ACHN (cell line): ENCODE results near the gene TMTC2.

Experiments
- DNase-seq: peaks from one replicate; pipeline ENCODE4 v3.0.0-alpha.2; 2015
- in situ Hi-C: cut with HindIII; loops from 2 replicates; pipeline ENCODE4 v1.10.0; 2017; ENCODE audit warnings: low sequenced_read_pairs, low pct_ligation_motif_present, low pct_unique_long_range_greater_than_20kb

Gene TMTC2

GRCh38 chr12:82858534-82858917, 171.8 kb downstream of the TMTC2 start:
- DNase-seq, result no peak
- in situ Hi-C loops, result no loop called here

- DNase-seq, result no peak
- in situ Hi-C loops, result no loop called here
Observed at GRCh38 chr12:82862069-82862841, 175.5 kb downstream of the TMTC2 start.

GRCh38 chr12:82862876-82863649, 176.4 kb downstream of the TMTC2 start:
- no peak for DNase-seq
- in situ Hi-C loops, result no loop called here

DNA sequence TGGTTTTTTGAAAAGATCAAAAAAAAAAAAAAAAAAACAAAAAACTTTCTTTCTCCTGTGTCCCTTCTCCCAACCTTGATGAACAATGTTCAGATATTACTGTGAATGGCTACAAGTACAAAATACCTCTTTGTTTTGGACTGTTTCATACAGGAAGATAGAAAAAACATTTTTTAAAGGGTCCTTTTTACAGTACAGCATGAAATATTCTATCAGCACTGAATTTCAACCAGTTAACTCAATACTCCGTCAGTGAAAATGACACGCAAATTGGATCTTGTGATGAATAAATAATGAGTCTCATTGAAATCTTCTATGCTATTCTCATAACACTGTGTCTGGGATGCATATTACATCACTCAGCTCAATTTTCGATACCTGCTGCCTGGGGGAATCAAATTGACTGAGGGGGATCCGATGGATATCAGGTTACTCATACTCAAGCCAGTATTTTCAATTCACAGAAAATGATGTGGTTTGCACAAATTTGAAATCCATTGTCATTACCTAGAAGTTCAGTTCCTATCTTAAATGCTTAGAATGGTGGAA, 179.6 kb downstream of the TMTC2 start:
- in situ Hi-C loops, result no loop called here
- no peak for DNase-seq

DNA sequence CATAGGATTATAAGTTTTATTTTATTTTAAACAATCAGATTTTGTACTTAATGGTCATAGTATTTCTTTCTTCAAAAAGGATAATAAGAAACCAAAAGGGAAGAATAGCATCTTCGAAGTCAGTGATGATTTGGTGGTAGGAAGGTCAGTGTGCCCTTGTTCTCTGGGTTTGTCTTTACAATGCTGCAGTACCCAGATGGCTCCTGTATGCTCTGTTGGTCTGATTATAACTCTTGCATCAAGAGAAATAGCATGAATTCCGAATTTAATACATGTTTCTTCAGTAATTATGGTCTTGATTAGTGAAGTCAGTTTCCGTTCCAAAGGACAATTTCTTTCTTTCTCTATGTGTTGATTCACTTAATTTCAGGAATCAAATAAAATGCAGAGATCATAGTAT, 180.2 kb downstream of the TMTC2 start:
- in situ Hi-C loops, result no loop called here
- DNase-seq, result no peak

DNA sequence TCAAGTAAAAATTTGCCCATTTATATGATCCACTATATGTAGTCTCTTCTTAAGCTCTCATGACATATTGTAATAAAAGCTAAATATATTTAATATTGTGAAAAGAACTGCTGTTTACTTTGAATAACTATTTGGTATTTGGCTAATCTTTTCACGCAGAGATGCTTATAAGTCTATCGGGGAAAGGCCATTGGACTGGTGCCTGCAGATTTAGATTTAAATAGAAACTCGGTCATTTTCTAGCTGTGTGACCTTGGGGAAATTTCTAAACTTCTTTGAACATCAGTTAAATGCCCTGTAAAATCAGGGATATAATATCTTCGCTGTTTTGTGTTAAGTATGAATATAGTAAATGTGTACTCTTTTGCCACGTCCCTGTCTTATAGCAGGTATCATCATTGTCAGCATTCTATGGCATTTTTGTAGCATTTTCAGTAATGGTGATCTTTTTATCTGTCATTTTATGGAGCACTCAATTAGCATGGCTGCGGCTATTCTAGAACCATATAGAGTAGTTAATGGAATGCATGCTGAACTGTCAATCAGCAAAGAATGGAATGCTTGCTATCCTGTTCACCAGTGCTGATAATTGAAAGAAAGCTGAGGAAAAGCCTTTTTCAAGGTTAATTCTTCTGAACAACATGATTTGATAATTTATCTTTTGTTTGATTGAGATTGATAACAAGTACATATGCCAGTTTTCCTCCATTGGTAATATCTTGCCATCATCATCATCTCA, 181.2 kb downstream of the TMTC2 start:
- in situ Hi-C loops, result no loop called here

GRCh38 chr12:82870771-82871377, 184.2 kb downstream of the TMTC2 start:
- in situ Hi-C loops, result no loop called here

More for the DNA sequence above, 181.2 kb downstream of the TMTC2 start:
- DNase-seq, result no peak

DNA sequence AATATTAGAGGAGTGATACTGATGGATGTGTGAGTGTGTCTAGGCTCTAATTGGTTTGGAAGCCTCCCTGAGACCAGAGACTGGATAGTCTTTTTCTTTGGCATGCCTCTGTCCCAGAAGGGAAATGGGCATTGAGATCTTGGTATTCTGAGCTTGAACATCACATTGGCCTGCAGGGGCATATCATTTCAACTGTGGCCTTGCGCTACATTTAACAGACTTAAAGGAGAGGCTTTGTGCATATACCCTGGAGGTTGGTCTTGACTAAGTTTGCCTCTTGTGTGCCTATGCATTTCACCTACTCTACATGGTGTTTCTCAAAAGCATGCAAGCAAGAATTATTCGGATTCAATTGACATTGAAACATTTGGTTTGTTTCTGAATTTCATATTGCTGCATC, 185.4 kb downstream of the TMTC2 start:
- in situ Hi-C loops, result no loop called here
- no peak for DNase-seq

More at GRCh38 chr12:82870771-82871377, 184.2 kb downstream of the TMTC2 start:
- DNase-seq, result no peak

GRCh38 chr12:82873309-82873708, 186.6 kb downstream of the TMTC2 start:
- in situ Hi-C loops, result no loop called here
- no peak for DNase-seq

- in situ Hi-C loops, result no loop called here
- no peak for DNase-seq
Observed at GRCh38 chr12:82873951-82874350, 187.2 kb downstream of the TMTC2 start.

DNA sequence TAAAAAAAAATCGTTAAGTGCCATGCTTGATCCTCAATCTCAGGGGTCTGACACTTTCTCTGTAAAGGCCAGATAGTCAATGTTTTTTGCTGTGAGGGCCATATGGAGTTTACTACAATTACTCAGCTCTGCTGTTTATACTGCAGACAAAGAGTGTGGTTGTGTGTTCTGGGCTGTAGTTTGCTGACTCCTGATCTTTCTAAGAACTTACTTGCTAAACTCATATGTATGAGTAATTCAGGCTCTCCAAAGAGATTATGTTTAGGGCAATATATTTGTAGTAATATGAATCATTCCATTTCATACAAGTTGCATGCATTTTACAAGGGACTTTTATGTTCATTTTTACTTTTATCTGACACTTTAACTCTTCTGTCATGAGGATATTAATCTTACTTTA, 188.2 kb downstream of the TMTC2 start:
- no peak for DNase-seq
- in situ Hi-C loops, result no loop called here

- no peak for DNase-seq
- in situ Hi-C loops, result no loop called here
Observed at GRCh38 chr12:82876075-82876474, 189.4 kb downstream of the TMTC2 start.

DNA sequence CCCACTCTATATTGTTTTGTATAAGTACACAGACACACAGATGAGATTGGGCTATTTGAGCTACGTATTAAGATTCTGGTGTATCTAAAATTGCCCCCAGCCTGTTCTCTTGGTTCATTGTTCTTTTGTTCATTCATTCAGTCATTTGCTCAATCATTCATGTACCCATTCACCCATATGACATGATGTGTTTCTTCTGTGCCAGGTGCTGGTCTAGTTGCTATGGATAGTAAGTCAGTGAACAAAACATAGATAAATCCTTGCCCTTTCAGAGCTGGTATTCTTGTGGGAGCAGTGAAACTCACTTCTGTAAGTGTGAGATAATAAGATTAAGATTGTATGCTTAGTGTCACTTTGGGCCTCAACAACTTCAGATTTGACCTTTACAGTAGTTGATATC, 191.3 kb downstream of the TMTC2 start:
- in situ Hi-C loops, result no loop called here
- no peak for DNase-seq

DNA sequence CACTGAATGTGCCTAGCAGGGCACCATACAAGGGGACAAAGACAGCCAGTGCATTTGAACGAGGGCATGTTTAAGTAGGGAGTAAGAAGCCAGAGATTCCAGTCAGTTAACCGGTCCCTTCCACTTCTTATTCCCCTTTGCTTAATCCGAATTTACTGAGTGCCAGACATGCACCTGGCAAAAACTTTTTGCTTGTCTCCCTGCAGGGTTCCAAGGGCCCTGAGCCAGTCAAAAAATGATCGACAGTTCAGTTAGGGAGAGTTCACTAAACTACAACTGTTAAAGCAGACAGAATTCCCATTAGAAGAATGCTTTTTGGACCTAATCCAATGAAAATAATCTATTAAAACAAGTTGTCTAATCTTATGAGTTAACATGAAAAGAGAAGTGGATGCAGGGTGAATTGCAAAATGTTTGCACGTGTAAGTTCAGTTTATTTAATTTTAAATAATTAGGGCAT, 193.8 kb downstream of the TMTC2 start:
- DNase-seq, result no peak
- in situ Hi-C loops, result no loop called here

GRCh38 chr12:82883394-82884355, 197.0 kb downstream of the TMTC2 start:
- DNase-seq, result no peak
- in situ Hi-C loops, result no loop called here

- in situ Hi-C loops, result no loop called here
- no peak for DNase-seq
Observed at GRCh38 chr12:82886671-82887340, 200.1 kb downstream of the TMTC2 start.

- no peak for DNase-seq
Observed at GRCh38 chr12:82893896-82894295, 207.2 kb downstream of the TMTC2 start.

More at GRCh38 chr12:82893896-82894295, 207.2 kb downstream of the TMTC2 start:
- in situ Hi-C loops, result no loop called here
